Neural cell (in vitro differentiated cells): ENCODE data around the gene KRT80. TPM values are rescaled to one million over a fixed set of nuclear protein-coding genes. Genes with fewer than 3 reads are reported as not detected.

Experiments
- H2AFZ ChIP-seq: fragments of 200-600, 300-800 bp; sonication (generic), shearing (Covaris generic); 2 replicates; pipeline ENCODE4 v1.6.0; 2014; ENCODE audit warnings: low read depth, mild to moderate bottlenecking, antibody characterized with exemption, low read length, moderate library complexity
- H3F3A ChIP-seq: fragments of 200-600 bp; shearing (Covaris generic); 2 replicates; pipeline ENCODE4 v1.6.1; 2016; ENCODE audit warnings: mild to moderate bottlenecking, moderate library complexity, mixed read lengths, antibody characterized with exemption, low read length; ENCODE audit not compliant: insufficient read depth, poor library complexity, severe bottlenecking
- H3K27ac ChIP-seq: fragments of 200-600, 300-800 bp; sonication (generic), shearing (Covaris generic); 2 replicates; pipeline ENCODE4 v1.5.1; 2014; ENCODE audit warnings: mild to moderate bottlenecking, low read length, moderate library complexity
- H3K27me3 ChIP-seq: fragments of 300-800, 200-600 bp; sonication (generic), shearing (Covaris generic); 2 replicates; pipeline ENCODE4 v1.6.0; 2014; ENCODE audit warnings: mild to moderate bottlenecking, low read depth, low read length, moderate library complexity; ENCODE audit not compliant: insufficient read depth
- H3K36me3 ChIP-seq: fragments of 300-800, 200-600 bp; sonication (generic), shearing (Covaris generic); 2 replicates; pipeline ENCODE4 v1.5.1; 2014; ENCODE audit warnings: mild to moderate bottlenecking, antibody characterized with exemption, low read length, moderate library complexity; ENCODE audit not compliant: insufficient read depth
- H3K4me2 ChIP-seq: fragments of 300-800, 200-600 bp; sonication (generic), shearing (Covaris generic); 2 replicates; pipeline ENCODE4 v1.6.0; 2014; ENCODE audit warnings: mild to moderate bottlenecking, low read length
- H3K4me3 ChIP-seq: fragments of 300-800, 200-600 bp; sonication (generic), shearing (Covaris generic); 2 replicates; pipeline ENCODE4 v1.5.1; 2014; ENCODE audit warnings: mild to moderate bottlenecking, low read length, moderate library complexity
- H3K79me2 ChIP-seq: fragments of 200-600 bp; shearing (Covaris generic); replicated peaks from 2 replicates; pipeline ENCODE4 v1.6.0; 2014; ENCODE audit warnings: mild to moderate bottlenecking, low read length, moderate library complexity; ENCODE audit not compliant: insufficient read depth
- H3K9ac ChIP-seq: fragments of 300-800, 200-600 bp; sonication (generic), shearing (Covaris generic); 2 replicates; pipeline ENCODE4 v1.6.1; 2016; ENCODE audit warnings: mild to moderate bottlenecking, low read length, mixed read lengths
- H3K9me2 ChIP-seq: fragments of 200-600 bp; shearing (Covaris generic); 2 replicates; pipeline ENCODE4 v1.6.1; 2016; ENCODE audit warnings: mild to moderate bottlenecking, low read length, mixed read lengths; ENCODE audit not compliant: insufficient read depth
- H3K9me3 ChIP-seq: fragments of 200-600, 300-800 bp; sonication (generic), shearing (Covaris generic); 2 replicates; pipeline ENCODE4 v1.6.1; 2016; ENCODE audit warnings: mild to moderate bottlenecking, mixed run types, low read length, moderate library complexity, mixed read lengths
- H4K20me1 ChIP-seq: fragments of 200-600 bp; shearing (Covaris generic); 2 replicates; pipeline ENCODE4 v1.6.1; 2016; ENCODE audit warnings: mild to moderate bottlenecking, mixed run types; ENCODE audit not compliant: insufficient read depth
- CTCF ChIP-seq: fragments of 450-650 bp; IDR thresholded peaks from 2 replicates; pipeline ENCODE4 v1.5.1; 2014; ENCODE audit warnings: antibody characterized with exemption, mild to moderate bottlenecking, moderate library complexity; ENCODE audit not compliant: poor library complexity, severe bottlenecking
- EP300 ChIP-seq: fragments of 450-650 bp; conservative IDR thresholded peaks from 2 replicates; pipeline ENCODE4 v1.6.1; 2014; ENCODE audit warnings: antibody characterized with exemption, mild to moderate bottlenecking, moderate library complexity; ENCODE audit not compliant: poor library complexity, severe bottlenecking
- EZH2 ChIP-seq: fragments of 200-600, 300-800 bp; shearing (Covaris generic), sonication (generic); IDR thresholded peaks from 2 replicates; pipeline ENCODE4 v1.6.1; 2014; ENCODE audit warnings: antibody characterized with exemption, low read length, borderline replicate concordance, mild to moderate bottlenecking; ENCODE audit not compliant: insufficient read depth, poor library complexity, severe bottlenecking
- MXI1 ChIP-seq: fragments of 450-650 bp; conservative IDR thresholded peaks from 2 replicates; pipeline ENCODE4 v1.6.1; 2014; ENCODE audit warnings: antibody characterized with exemption, mild to moderate bottlenecking; ENCODE audit not compliant: poor library complexity, severe bottlenecking
- POLR2AphosphoS5 ChIP-seq: IDR thresholded peaks from 2 replicates; pipeline ENCODE4 v1.6.1; 2012
- RAD21 ChIP-seq: fragments of 450-650 bp; conservative IDR thresholded peaks from 2 replicates; pipeline ENCODE4 v1.6.1; 2014; ENCODE audit warnings: antibody characterized with exemption, mild to moderate bottlenecking, moderate library complexity
- REST ChIP-seq: IDR thresholded peaks from 2 replicates; pipeline ENCODE4 v1.6.1; 2012; ENCODE audit warnings: borderline replicate concordance
- SMC3 ChIP-seq: fragments of 450-650 bp; conservative IDR thresholded peaks from 2 replicates; pipeline ENCODE4 v1.6.1; 2014; ENCODE audit warnings: antibody characterized with exemption, mild to moderate bottlenecking, moderate library complexity; ENCODE audit not compliant: poor library complexity
- TAF1 ChIP-seq: IDR thresholded peaks from 2 replicates; pipeline ENCODE4 v1.6.1; 2012; ENCODE audit warnings: low read depth
- polyA plus RNA-seq: library from polyadenylated mRNA; depleted of rRNA; stranded (reverse); fragments of >200 nt; gene quantifications from 2 replicates; pipeline ENCODE4 v1.2.3, GENCODE V29; 2014

KRT80 gene
- polyA plus RNA-seq, 1 donor from 2014 or later, result not detected

- Histone ChIP-seq H3K27ac (no peak overlapping the region), H3K9me3 (no peaks in the 10 kb centered on the region), H3K79me2 (no peaks in the 10 kb centered on the region), H3F3A (no peaks in the 10 kb centered on the region), H3K36me3 (no peaks in the 10 kb centered on the region), H3K4me2 (no peak overlapping the region), H2AFZ (no peak overlapping the region), H4K20me1 (no peaks in the 10 kb centered on the region), H3K9me2 (no peaks in the 10 kb centered on the region), H3K9ac (no peak overlapping the region), H3K27me3 (no peaks in the 10 kb centered on the region), H3K4me3 (no peak overlapping the region)
- TF ChIP-seq REST, result no peak
- no peak for TF ChIP-seq EZH2
- no peak for TF ChIP-seq CTCF
- no peak for TF ChIP-seq SMC3
- no peak for TF ChIP-seq RAD21
- no peak for TF ChIP-seq MXI1
- TF ChIP-seq EP300, result no peak
These were observed 49.4 kb downstream of the KRT80 start for GRCh38 chr12:52142431-52142830.

- Histone ChIP-seq H3K36me3 (no peaks in the 10 kb centered on the region), H3K4me3 (no peak overlapping the region), H3K27ac (no peak overlapping the region), H3K9ac (no peak overlapping the region), H3F3A (no peaks in the 10 kb centered on the region), H3K4me2 (no peak overlapping the region), H3K27me3 (no peaks in the 10 kb centered on the region), H2AFZ (no peak overlapping the region), H3K79me2 (no peaks in the 10 kb centered on the region), H4K20me1 (no peaks in the 10 kb centered on the region), H3K9me2 (no peaks in the 10 kb centered on the region), H3K9me3 (no peaks in the 10 kb centered on the region)
- no peak for TF ChIP-seq EP300
- no peak for TF ChIP-seq SMC3
- no peak for TF ChIP-seq MXI1
- TF ChIP-seq CTCF, result no peak
- TF ChIP-seq EZH2, result no peak
- no peak for TF ChIP-seq TAF1
- no peak for TF ChIP-seq POLR2AphosphoS5
These were observed 49.9 kb downstream of the KRT80 start for GRCh38 chr12:52141875-52142274.
